ENCODE measurements around the gene LNPEP.

DNA sequence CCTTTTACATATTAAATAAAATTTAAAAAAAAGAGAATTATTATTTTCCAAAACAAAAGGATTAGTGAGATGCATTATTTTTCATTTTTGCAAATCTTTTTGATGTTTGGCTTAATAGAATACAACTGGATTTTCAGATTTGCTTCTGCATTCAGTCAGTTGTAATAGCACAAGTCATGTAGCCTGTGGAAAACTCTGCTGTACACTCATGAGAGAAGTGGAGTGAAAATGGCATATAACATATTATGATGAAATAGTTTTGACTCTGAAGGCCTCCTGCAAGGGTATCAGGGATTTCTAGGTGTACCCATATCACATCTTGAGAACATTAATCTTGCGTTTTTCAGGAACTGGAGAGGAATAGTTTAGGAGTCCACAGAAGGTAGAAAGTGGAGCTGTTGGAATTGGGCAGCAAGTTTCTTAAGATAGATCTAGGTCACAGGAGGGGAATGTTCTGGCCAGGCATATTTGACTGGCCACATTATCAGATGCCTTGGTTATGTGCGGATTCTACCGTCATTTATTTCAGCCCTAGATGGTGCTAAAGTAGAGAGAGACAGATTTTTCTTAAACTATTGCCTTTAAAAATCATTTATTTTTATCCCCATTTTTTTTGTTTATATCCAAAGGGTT is 16.4 kb downstream of the LNPEP start:
- TF ChIP-seq, protein P1, sequence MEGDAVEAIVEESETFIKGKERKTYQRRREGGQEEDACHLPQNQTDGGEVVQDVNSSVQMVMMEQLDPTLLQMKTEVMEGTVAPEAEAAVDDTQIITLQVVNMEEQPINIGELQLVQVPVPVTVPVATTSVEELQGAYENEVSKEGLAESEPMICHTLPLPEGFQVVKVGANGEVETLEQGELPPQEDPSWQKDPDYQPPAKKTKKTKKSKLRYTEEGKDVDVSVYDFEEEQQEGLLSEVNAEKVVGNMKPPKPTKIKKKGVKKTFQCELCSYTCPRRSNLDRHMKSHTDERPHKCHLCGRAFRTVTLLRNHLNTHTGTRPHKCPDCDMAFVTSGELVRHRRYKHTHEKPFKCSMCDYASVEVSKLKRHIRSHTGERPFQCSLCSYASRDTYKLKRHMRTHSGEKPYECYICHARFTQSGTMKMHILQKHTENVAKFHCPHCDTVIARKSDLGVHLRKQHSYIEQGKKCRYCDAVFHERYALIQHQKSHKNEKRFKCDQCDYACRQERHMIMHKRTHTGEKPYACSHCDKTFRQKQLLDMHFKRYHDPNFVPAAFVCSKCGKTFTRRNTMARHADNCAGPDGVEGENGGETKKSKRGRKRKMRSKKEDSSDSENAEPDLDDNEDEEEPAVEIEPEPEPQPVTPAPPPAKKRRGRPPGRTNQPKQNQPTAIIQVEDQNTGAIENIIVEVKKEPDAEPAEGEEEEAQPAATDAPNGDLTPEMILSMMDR (IDR thresholded peaks at IDR 0.05), result no peak
- TF ChIP-seq, protein P2, sequence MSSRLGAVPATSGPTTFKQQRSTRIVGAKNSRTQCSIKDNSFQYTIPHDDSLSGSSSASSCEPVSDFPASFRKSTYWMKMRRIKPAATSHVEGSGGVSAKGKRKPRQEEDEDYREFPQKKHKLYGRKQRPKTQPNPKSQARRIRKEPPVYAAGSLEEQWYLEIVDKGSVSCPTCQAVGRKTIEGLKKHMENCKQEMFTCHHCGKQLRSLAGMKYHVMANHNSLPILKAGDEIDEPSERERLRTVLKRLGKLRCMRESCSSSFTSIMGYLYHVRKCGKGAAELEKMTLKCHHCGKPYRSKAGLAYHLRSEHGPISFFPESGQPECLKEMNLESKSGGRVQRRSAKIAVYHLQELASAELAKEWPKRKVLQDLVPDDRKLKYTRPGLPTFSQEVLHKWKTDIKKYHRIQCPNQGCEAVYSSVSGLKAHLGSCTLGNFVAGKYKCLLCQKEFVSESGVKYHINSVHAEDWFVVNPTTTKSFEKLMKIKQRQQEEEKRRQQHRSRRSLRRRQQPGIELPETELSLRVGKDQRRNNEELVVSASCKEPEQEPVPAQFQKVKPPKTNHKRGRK (CRISPR knock-in tag; IDR thresholded peaks at IDR 0.05; ENCODE audit: borderline replicate concordance), result no peak
- TF ChIP-seq ZNF423 (CRISPR knock-in tag; IDR thresholded peaks at IDR 0.05), result no peak
- TF ChIP-seq, protein P3, sequence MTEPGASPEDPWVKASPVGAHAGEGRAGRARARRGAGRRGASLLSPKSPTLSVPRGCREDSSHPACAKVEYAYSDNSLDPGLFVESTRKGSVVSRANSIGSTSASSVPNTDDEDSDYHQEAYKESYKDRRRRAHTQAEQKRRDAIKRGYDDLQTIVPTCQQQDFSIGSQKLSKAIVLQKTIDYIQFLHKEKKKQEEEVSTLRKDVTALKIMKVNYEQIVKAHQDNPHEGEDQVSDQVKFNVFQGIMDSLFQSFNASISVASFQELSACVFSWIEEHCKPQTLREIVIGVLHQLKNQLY (CRISPR knock-in tag; IDR thresholded peaks at IDR 0.05), result no peak
- TF ChIP-seq, protein P4, sequence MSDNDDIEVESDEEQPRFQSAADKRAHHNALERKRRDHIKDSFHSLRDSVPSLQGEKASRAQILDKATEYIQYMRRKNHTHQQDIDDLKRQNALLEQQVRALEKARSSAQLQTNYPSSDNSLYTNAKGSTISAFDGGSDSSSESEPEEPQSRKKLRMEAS (CRISPR knock-in tag; IDR thresholded peaks at IDR 0.05), result no peak

Data from WTC11 (cell line).